HG03095 (cell line): Measurements from ENCODE around the gene BCL2L2.
"Not testable (repeated sequence)": the region's sequence is repeated elsewhere in the genome, so short reads cannot be mapped to it uniquely, and the experiment has no call there.

Experiments
- ATAC-seq: cut with Tn5 transposase; IDR thresholded peaks from one replicate; pipeline ENCODE4 v1.9.1; 2021; ENCODE audit warnings: moderate library complexity; ENCODE audit not compliant: unreplicated experiment

The BCL2L2 gene

GRCh38 chr14:23322568-23323517 lies 16.2 kb downstream of the BCL2L2 start:
- ATAC-seq = no peak

GRCh38 chr14:23323838-23324454 lies 17.3 kb downstream of the BCL2L2 start:
- ATAC-seq = no peak

- ATAC-seq = no peak
Measured at GRCh38 chr14:23324455-23324846, 17.8 kb downstream of the BCL2L2 start.

GRCh38 chr14:23324993-23325392 lies 18.4 kb downstream of the BCL2L2 start:
- no peak for ATAC-seq

GRCh38 chr14:23325746-23326145 lies 19.1 kb downstream of the BCL2L2 start:
- ATAC-seq = not testable (repeated sequence)

- no peak for ATAC-seq
Measured at GRCh38 chr14:23326491-23327332, 20.1 kb downstream of the BCL2L2 start.

- no peak for ATAC-seq
Measured at GRCh38 chr14:23327947-23328744, 21.5 kb downstream of the BCL2L2 start.

- no peak for ATAC-seq
Measured at GRCh38 chr14:23335623-23336022, 29.0 kb downstream of the BCL2L2 start.

- ATAC-seq = no peak
Measured at GRCh38 chr14:23339506-23340268, 33.1 kb downstream of the BCL2L2 start.

GRCh38 chr14:23344481-23344880 lies 37.8 kb downstream of the BCL2L2 start:
- no peak for ATAC-seq

GRCh38 chr14:23345987-23346692 lies 39.5 kb downstream of the BCL2L2 start:
- no peak for ATAC-seq

- no peak for ATAC-seq
Measured at GRCh38 chr14:23346693-23347405, 40.2 kb downstream of the BCL2L2 start.

GRCh38 chr14:23347406-23348296 lies 41.0 kb downstream of the BCL2L2 start:
- ATAC-seq = no peak

GRCh38 chr14:23348297-23348655 lies 41.6 kb downstream of the BCL2L2 start:
- no peak for ATAC-seq

GRCh38 chr14:23349156-23349845 lies 42.7 kb downstream of the BCL2L2 start:
- no peak for ATAC-seq

GRCh38 chr14:23351681-23352505 lies 45.3 kb downstream of the BCL2L2 start:
- ATAC-seq = no peak
